Muscle of leg (tissue), 11 donors: Measurements from ENCODE around the gene PAOX. TPM values are rescaled to one million over a fixed set of nuclear protein-coding genes. Genes with fewer than 3 reads are reported as not detected.

Experiments
- DNase-seq: peaks from one replicate; pipeline ENCODE4 v3.0.0; 2013
- H3K27ac ChIP-seq: one replicate; pipeline ENCODE4 v1.5.1; 2013; ENCODE audit warnings: mild to moderate bottlenecking, low read length, control low read depth
- H3K27me3 ChIP-seq: one replicate; pipeline ENCODE4 v1.6.1; 2013; ENCODE audit warnings: low read length; ENCODE audit not compliant: control insufficient read depth, insufficient read depth
- H3K36me3 ChIP-seq: one replicate; pipeline ENCODE4 v1.6.1; 2013; ENCODE audit warnings: low read length; ENCODE audit not compliant: control insufficient read depth, insufficient read depth
- H3K4me1 ChIP-seq: one replicate; pipeline ENCODE4 v1.6.1; 2013; ENCODE audit warnings: low read length; ENCODE audit not compliant: control insufficient read depth, insufficient read depth
- H3K4me3 ChIP-seq: one replicate; pipeline ENCODE4 v1.5.1; 2013; ENCODE audit warnings: low read length, control low read depth
- H3K9me3 ChIP-seq: replicated peaks from 2 replicates; pipeline ENCODE4 v1.6.1; 2013; ENCODE audit warnings: low read depth, low read length; ENCODE audit not compliant: control insufficient read depth
- WGBS: methylation state at CpG from one replicate; pipeline ENCODE4 v1.1.5; 2013; ENCODE audit warnings: missing lambda C conversion rate; ENCODE audit not compliant: insufficient coverage; 5-methylcytosine and 5-hydroxymethylcytosine counted together
- polyA plus RNA-seq, 8 donors: library from polyadenylated mRNA; unstranded; fragments of 120-200 nt; gene quantifications; one replicate each; pipeline versions ENCODE4 v1.2.1 to v1.2.3, GENCODE V29; 2013; ENCODE audit warnings: inconsistent platforms in 1 of 8, low replicate concordance in 1 of 8; ENCODE audit not compliant: insufficient read length in 8 of 8, insufficient read depth in 1 of 8
- total RNA-seq: library from RNA; stranded (reverse); fragments of 120-200 nt; gene quantifications from one replicate; pipeline ENCODE4 v1.2.4, GENCODE V29; 2013

Gene PAOX
- total and polyA plus RNA-seq, 9 donors, result 2.7 to 4.9 (median 3.6) TPM

GRCh38 chr10:133357285-133358161 is 21.5 kb upstream of the PAOX start, which contains the start of gene FUOM:
Gene FUOM, minus strand, starts transcription at chr10:133358019. Its CDS starts 12 bp downstream, at chr10:133358007.
- Histone ChIP-seq H3K36me3 (peaks cover 11% of the 10 kb centered on the region), H3K27ac (no peak within 1 kb of the TSS), H3K4me1 (peaks cover 13% of the 10 kb centered on the region), H3K9me3 (peaks cover 2% of the 10 kb centered on the region), H3K27me3 (no peaks in the 10 kb centered on the region), H3K4me3 (peak within 1 kb of the TSS; percentile 42)
- DNase-seq, result peak; percentile 75
- under 1% methylated on average over 63 of the region's 83 CpGs for WGBS

GRCh38 chr10:133358162-133358924 is 20.7 kb upstream of the PAOX start:
- Histone ChIP-seq H3K36me3 (peaks cover 20% of the 10 kb centered on the region), H3K27me3 (no peaks in the 10 kb centered on the region), H3K9me3 (peaks cover 2% of the 10 kb centered on the region), H3K27ac (no peak overlapping the region), H3K4me1 (peaks cover 13% of the 10 kb centered on the region), H3K4me3 (no peak overlapping the region)
- DNase-seq, result no peak
- WGBS, result 70% methylated on average over 33 of the region's 41 CpGs

- peaks cover 20% of the 10 kb centered on the region for H3K36me3 ChIP-seq
- H3K27ac ChIP-seq, result no peak overlapping the region
- H3K9me3 ChIP-seq, result peaks cover 2% of the 10 kb centered on the region
- no peaks in the 10 kb centered on the region for H3K27me3 ChIP-seq
- no peak for DNase-seq
- peaks cover 13% of the 10 kb centered on the region for H3K4me1 ChIP-seq
- H3K4me3 ChIP-seq, result no peak overlapping the region
- WGBS, result 64% methylated on average over 9 of the region's 11 CpGs
These were observed 20.1 kb upstream of the PAOX start for GRCh38 chr10:133358925-133359310.

- peaks cover 13% of the 10 kb centered on the region for H3K4me1 ChIP-seq
- 30% methylated on average over 4 of the region's 6 CpGs for WGBS
- H3K27me3 ChIP-seq, result no peaks in the 10 kb centered on the region
- no peak overlapping the region for H3K27ac ChIP-seq
- no peak overlapping the region for H3K4me3 ChIP-seq
- peaks cover 24% of the 10 kb centered on the region for H3K36me3 ChIP-seq
- DNase-seq, result no peak
- H3K9me3 ChIP-seq, result peaks cover 2% of the 10 kb centered on the region
These were observed 19.5 kb upstream of the PAOX start for GRCh38 chr10:133359554-133359971.

- 77% methylated on average over 17 of the region's 17 CpGs for WGBS
- no peak overlapping the region for H3K4me3 ChIP-seq
- H3K36me3 ChIP-seq, result peaks cover 30% of the 10 kb centered on the region
- no peaks in the 10 kb centered on the region for H3K27me3 ChIP-seq
- DNase-seq, result no peak
- H3K4me1 ChIP-seq, result peaks cover 13% of the 10 kb centered on the region
- peaks cover 2% of the 10 kb centered on the region for H3K9me3 ChIP-seq
- no peak overlapping the region for H3K27ac ChIP-seq
These were observed 19.0 kb upstream of the PAOX start for GRCh38 chr10:133359972-133360610.

GRCh38 chr10:133361227-133361626 is 17.8 kb upstream of the PAOX start:
- WGBS, result 98% methylated on average over 4 of the region's 5 CpGs
- no peaks in the 10 kb centered on the region for H3K27me3 ChIP-seq
- no peak overlapping the region for H3K27ac ChIP-seq
- no peak for DNase-seq
- peaks cover 41% of the 10 kb centered on the region for H3K36me3 ChIP-seq
- peaks cover 2% of the 10 kb centered on the region for H3K9me3 ChIP-seq
- H3K4me3 ChIP-seq, result no peak overlapping the region
- peaks cover 9% of the 10 kb centered on the region for H3K4me1 ChIP-seq

GRCh38 chr10:133361773-133362441 is 17.2 kb upstream of the PAOX start:
- 78% methylated on average over 12 of the region's 18 CpGs for WGBS
- Histone ChIP-seq H3K27ac (no peak overlapping the region), H3K4me1 (peaks cover 4% of the 10 kb centered on the region), H3K9me3 (peaks cover 2% of the 10 kb centered on the region), H3K36me3 (peaks cover 48% of the 10 kb centered on the region), H3K4me3 (no peak overlapping the region), H3K27me3 (no peaks in the 10 kb centered on the region)
- no peak for DNase-seq

- H3K9me3 ChIP-seq, result peaks cover 2% of the 10 kb centered on the region
- no peaks in the 10 kb centered on the region for H3K4me1 ChIP-seq
- WGBS, result 90% methylated on average over 8 of the region's 13 CpGs
- H3K27me3 ChIP-seq, result no peaks in the 10 kb centered on the region
- H3K4me3 ChIP-seq, result no peak overlapping the region
- no peak overlapping the region for H3K27ac ChIP-seq
- DNase-seq, result no peak
- peaks cover 50% of the 10 kb centered on the region for H3K36me3 ChIP-seq
These were observed 16.2 kb upstream of the PAOX start for GRCh38 chr10:133362846-133363245.

- no peak overlapping the region for H3K27ac ChIP-seq
- H3K4me3 ChIP-seq, result no peak overlapping the region
- no peak for DNase-seq
- H3K4me1 ChIP-seq, result peaks cover 15% of the 10 kb centered on the region
- peaks cover 2% of the 10 kb centered on the region for H3K9me3 ChIP-seq
- H3K36me3 ChIP-seq, result peaks cover 68% of the 10 kb centered on the region
- WGBS, result 88% methylated on average over 23 of the region's 29 CpGs
- no peaks in the 10 kb centered on the region for H3K27me3 ChIP-seq
These were observed 14.2 kb upstream of the PAOX start for GRCh38 chr10:133364645-133365431.
